Fibroblast of lung (primary cell): ENCODE results near the gene XPR1. TPM values are rescaled to one million over a fixed set of nuclear protein-coding genes. Genes with fewer than 3 reads are reported as not detected.

Experiments
- DNase-seq, 2 donors: peaks; one replicate each; pipeline versions ENCODE4 v3.0.0 to v3.0.0-alpha.2; 2010; ENCODE audit warnings: low read depth in 2 of 2
- H2AFZ ChIP-seq: 2 replicates; pipeline ENCODE4 v1.5.1; 2012; ENCODE audit warnings: low read length, control low read depth, inconsistent platforms
- H3K27ac ChIP-seq: 2 replicates; pipeline ENCODE4 v1.5.1; 2011; ENCODE audit warnings: low read length, control low read depth; ENCODE audit not compliant: insufficient read depth
- H3K27me3 ChIP-seq: 2 replicates; pipeline ENCODE4 v1.5.1; 2011; ENCODE audit warnings: mild to moderate bottlenecking, low read length; ENCODE audit not compliant: control insufficient read depth, insufficient read depth
- H3K36me3 ChIP-seq: 2 replicates; pipeline ENCODE4 v1.5.1; 2011; ENCODE audit warnings: low read length; ENCODE audit not compliant: control insufficient read depth, insufficient read depth
- H3K4me1 ChIP-seq: 2 replicates; pipeline ENCODE4 v1.5.1; 2011; ENCODE audit warnings: low read length; ENCODE audit not compliant: control insufficient read depth, insufficient read depth; ENCODE audit errors: extremely low read depth
- H3K4me2 ChIP-seq: 2 replicates; pipeline ENCODE4 v1.5.1; 2011; ENCODE audit warnings: low read length, control low read depth; ENCODE audit not compliant: insufficient read depth; ENCODE audit errors: extremely low read depth
- H3K4me3 ChIP-seq, 4 experiments: fragments of 200-600 bp in 1 of 4; sonication (generic) in 1 of 4; replicated peaks in 1 of 4; 2 replicates each; pipeline ENCODE4 v1.5.1; 2011 to 2016; ENCODE audit warnings: low read length in 4 of 4, low read depth in 3 of 4, mild to moderate bottlenecking in 3 of 4, control low read depth in 2 of 4, inconsistent platforms in 1 of 4, mixed read lengths in 1 of 4; ENCODE audit not compliant: insufficient read depth in 1 of 4; ENCODE audit errors: control extremely low read depth in 1 of 4
- H3K79me2 ChIP-seq: 2 replicates; pipeline ENCODE4 v1.5.1; 2012; ENCODE audit warnings: mild to moderate bottlenecking, low read length, inconsistent platforms; ENCODE audit not compliant: control insufficient read depth, insufficient read depth
- H3K9ac ChIP-seq: 2 replicates; pipeline ENCODE4 v1.5.1; 2011; ENCODE audit warnings: mild to moderate bottlenecking, low read length, control low read depth; ENCODE audit not compliant: insufficient read depth
- H3K9me3 ChIP-seq: 2 replicates; pipeline ENCODE4 v1.5.1; 2012; ENCODE audit warnings: low read depth, low read length; ENCODE audit not compliant: control insufficient read depth, insufficient read depth
- H4K20me1 ChIP-seq: 2 replicates; pipeline ENCODE4 v1.5.1; 2011; ENCODE audit warnings: low read length; ENCODE audit not compliant: control insufficient read depth, insufficient read depth; ENCODE audit errors: extremely low read depth
- CTCF ChIP-seq, 2 donors: IDR thresholded peaks in 1 of 2; conservative IDR thresholded peaks in 1 of 2; 1 replicate in 1 of 2; 2 replicates in 1 of 2; pipeline ENCODE4 v1.5.1; 2011 to 2012; ENCODE audit warnings: low read length in 2 of 2, control low read depth in 1 of 2, inconsistent platforms in 1 of 2, low read depth in 1 of 2, mild to moderate bottlenecking in 1 of 2
- EZH2 ChIP-seq: IDR thresholded peaks from 2 replicates; pipeline ENCODE4 v1.5.1; 2012; ENCODE audit warnings: low read length, control low read depth, mild to moderate bottlenecking; ENCODE audit errors: missing control alignments
- polyA plus RNA-seq, 2 donors: library from polyadenylated mRNA; depleted of rRNA in 1 of 2; stranded (reverse) in 1 of 2; unstranded in 1 of 2; fragments of >200 nt; gene quantifications; 2 replicates each; pipeline ENCODE4 v1.2.1, GENCODE V29; 2011 to 2012; ENCODE audit warnings: missing spikeins in 1 of 2
- total RNA-seq: library from RNA; depleted of rRNA; stranded (reverse); fragments of >200 nt; gene quantifications from 2 replicates; pipeline ENCODE4 v1.2.1, GENCODE V29; 2014

The XPR1 gene
- total and polyA plus RNA-seq, 2 donors (not counting 1 experiment from before 2014, with no cell fraction given): 18.4 to 31.5 TPM

- H3K9me3 ChIP-seq: no peaks in the 10 kb centered on the region
- TF ChIP-seq EZH2: no peak
- no peak for TF ChIP-seq CTCF (conservative IDR thresholded peaks at IDR 0.05 in 1 of 2, IDR thresholded peaks at IDR 0.05 in 1 of 2; ENCODE audit: low read depth in 1 of 2, low read length in 2 of 2)
Measured at GRCh38 chr1:180800945-180801344, 169.1 kb downstream of the XPR1 start.

GRCh38 chr1:180802813-180803212 is 171.0 kb downstream of the XPR1 start:
- no peak overlapping the region for H3K4me2 ChIP-seq
- H2AFZ ChIP-seq: no peak overlapping the region
- no peaks in the 10 kb centered on the region for H3K79me2 ChIP-seq
- H3K36me3 ChIP-seq: no peaks in the 10 kb centered on the region
- H3K27ac ChIP-seq: no peak overlapping the region
- no peak overlapping the region for H3K4me3 ChIP-seq
- H3K27me3 ChIP-seq: no peaks in the 10 kb centered on the region
- no peaks in the 10 kb centered on the region for H4K20me1 ChIP-seq
- DNase-seq: no peak
- TF ChIP-seq CTCF (conservative IDR thresholded peaks at IDR 0.05 in 1 of 2, IDR thresholded peaks at IDR 0.05 in 1 of 2; ENCODE audit: low read depth in 1 of 2, low read length in 2 of 2): no peak
- no peak overlapping the region for H3K9ac ChIP-seq
- H3K4me1 ChIP-seq: no peaks in the 10 kb centered on the region
- H3K9me3 ChIP-seq: no peaks in the 10 kb centered on the region

More at GRCh38 chr1:180800945-180801344, 169.1 kb downstream of the XPR1 start:
- Histone ChIP-seq H2AFZ (no peak overlapping the region), H4K20me1 (no peaks in the 10 kb centered on the region), H3K27me3 (no peaks in the 10 kb centered on the region), H3K36me3 (no peaks in the 10 kb centered on the region), H3K4me3 (no peak overlapping the region), H3K9ac (no peak overlapping the region), H3K4me1 (no peaks in the 10 kb centered on the region), H3K4me2 (no peak overlapping the region), H3K79me2 (no peaks in the 10 kb centered on the region), H3K27ac (no peak overlapping the region)
- no peak for DNase-seq

GRCh38 chr1:180805316-180805715 is 173.5 kb downstream of the XPR1 start:
- Histone ChIP-seq H3K27ac (no peak overlapping the region), H3K4me3 (no peak overlapping the region), H4K20me1 (no peaks in the 10 kb centered on the region), H3K4me1 (no peaks in the 10 kb centered on the region), H3K4me2 (no peak overlapping the region), H3K36me3 (no peaks in the 10 kb centered on the region), H3K79me2 (no peaks in the 10 kb centered on the region), H3K9ac (no peak overlapping the region), H3K27me3 (no peaks in the 10 kb centered on the region), H3K9me3 (no peaks in the 10 kb centered on the region), H2AFZ (no peak overlapping the region)
- no peak for DNase-seq
- no peak for TF ChIP-seq EZH2
- TF ChIP-seq CTCF (conservative IDR thresholded peaks at IDR 0.05 in 1 of 2, IDR thresholded peaks at IDR 0.05 in 1 of 2; ENCODE audit: low read depth in 1 of 2, low read length in 2 of 2): no peak
